ENCODE measurements around the gene DAP.

Gene DAP

GRCh38 chr5:10682801-10683525 is 78.1 kb downstream of the DAP start:
- H3K27me3 ChIP-seq (ENCODE audit: control insufficient read depth in 2 of 2, insufficient read depth in 2 of 2, low read length in 2 of 2), result no peaks in the 10 kb centered on the region
- H3K36me3 ChIP-seq (ENCODE audit: control insufficient read depth in 2 of 2, insufficient read depth in 2 of 2, low read length in 2 of 2), result peaks cover 36 to 52% of the 10 kb centered on the region in 2 donors
- no peaks in the 10 kb centered on the region for H3K4me1 ChIP-seq (ENCODE audit: control insufficient read depth in 2 of 2, insufficient read depth in 2 of 2, low read length in 2 of 2)
- no peak overlapping the region for H3K27ac ChIP-seq (ENCODE audit: low read depth in 2 of 2, low read length in 2 of 2)
- no peaks in the 10 kb centered on the region for H3K9me3 ChIP-seq (ENCODE audit: control insufficient read depth in 2 of 2, low read length in 2 of 2)
- no peak overlapping the region for H3K4me3 ChIP-seq (ENCODE audit: low read length in 2 of 2)
- H3K9ac ChIP-seq (ENCODE audit: low read depth in 1 of 2, low read length in 2 of 2), result no peak overlapping the region

- Histone ChIP-seq H3K4me1 (ENCODE audit: control insufficient read depth in 2 of 2, insufficient read depth in 2 of 2, low read length in 2 of 2) (no peaks in the 10 kb centered on the region), H3K4me3 (ENCODE audit: low read length in 2 of 2) (no peak overlapping the region), H3K27ac (ENCODE audit: low read depth in 2 of 2, low read length in 2 of 2) (no peak overlapping the region), H3K36me3 (ENCODE audit: control insufficient read depth in 2 of 2, insufficient read depth in 2 of 2, low read length in 2 of 2) (peaks cover 41 to 60% of the 10 kb centered on the region in 2 donors), H3K9ac (ENCODE audit: low read depth in 1 of 2, low read length in 2 of 2) (no peak overlapping the region), H3K9me3 (ENCODE audit: control insufficient read depth in 2 of 2, low read length in 2 of 2) (peaks cover 0 to 2% of the 10 kb centered on the region in 2 donors), H3K27me3 (ENCODE audit: control insufficient read depth in 2 of 2, insufficient read depth in 2 of 2, low read length in 2 of 2) (no peaks in the 10 kb centered on the region)
These were observed 79.0 kb downstream of the DAP start for GRCh38 chr5:10681731-10682679.

GRCh38 chr5:10680876-10681481 is 80.1 kb downstream of the DAP start:
- Histone ChIP-seq H3K9me3 (ENCODE audit: control insufficient read depth in 2 of 2, low read length in 2 of 2) (peaks cover 0 to 2% of the 10 kb centered on the region in 2 donors), H3K4me3 (ENCODE audit: low read length in 2 of 2) (no peak overlapping the region), H3K4me1 (ENCODE audit: control insufficient read depth in 2 of 2, insufficient read depth in 2 of 2, low read length in 2 of 2) (no peaks in the 10 kb centered on the region), H3K9ac (ENCODE audit: low read depth in 1 of 2, low read length in 2 of 2) (no peak overlapping the region), H3K36me3 (ENCODE audit: control insufficient read depth in 2 of 2, insufficient read depth in 2 of 2, low read length in 2 of 2) (peaks cover 41 to 60% of the 10 kb centered on the region in 2 donors), H3K27me3 (ENCODE audit: control insufficient read depth in 2 of 2, insufficient read depth in 2 of 2, low read length in 2 of 2) (no peaks in the 10 kb centered on the region), H3K27ac (ENCODE audit: low read depth in 2 of 2, low read length in 2 of 2) (no peak overlapping the region)

- Histone ChIP-seq H3K27ac (ENCODE audit: low read depth in 2 of 2, low read length in 2 of 2) (no peak overlapping the region), H3K36me3 (ENCODE audit: control insufficient read depth in 2 of 2, insufficient read depth in 2 of 2, low read length in 2 of 2) (peaks cover 38 to 58% of the 10 kb centered on the region in 2 donors), H3K4me3 (ENCODE audit: low read length in 2 of 2) (no peak overlapping the region), H3K27me3 (ENCODE audit: control insufficient read depth in 2 of 2, insufficient read depth in 2 of 2, low read length in 2 of 2) (no peaks in the 10 kb centered on the region), H3K9me3 (ENCODE audit: control insufficient read depth in 2 of 2, low read length in 2 of 2) (peaks cover 0 to 2% of the 10 kb centered on the region in 2 donors), H3K9ac (ENCODE audit: low read depth in 1 of 2, low read length in 2 of 2) (no peak overlapping the region), H3K4me1 (ENCODE audit: control insufficient read depth in 2 of 2, insufficient read depth in 2 of 2, low read length in 2 of 2) (no peaks in the 10 kb centered on the region)
These were observed 81.6 kb downstream of the DAP start for GRCh38 chr5:10679336-10679988.

GRCh38 chr5:10678244-10678643 is 82.8 kb downstream of the DAP start:
- H3K9me3 ChIP-seq (ENCODE audit: control insufficient read depth in 2 of 2, low read length in 2 of 2), result peaks cover 0 to 2% of the 10 kb centered on the region in 2 donors
- no peaks in the 10 kb centered on the region for H3K27me3 ChIP-seq (ENCODE audit: control insufficient read depth in 2 of 2, insufficient read depth in 2 of 2, low read length in 2 of 2)
- H3K27ac ChIP-seq (ENCODE audit: low read depth in 2 of 2, low read length in 2 of 2), result no peak overlapping the region
- H3K9ac ChIP-seq (ENCODE audit: low read depth in 1 of 2, low read length in 2 of 2), result no peak overlapping the region
- H3K36me3 ChIP-seq (ENCODE audit: control insufficient read depth in 2 of 2, insufficient read depth in 2 of 2, low read length in 2 of 2), result peaks cover 37 to 53% of the 10 kb centered on the region in 2 donors
- no peaks in the 10 kb centered on the region for H3K4me1 ChIP-seq (ENCODE audit: control insufficient read depth in 2 of 2, insufficient read depth in 2 of 2, low read length in 2 of 2)
- no peak overlapping the region for H3K4me3 ChIP-seq (ENCODE audit: low read length in 2 of 2)

GRCh38 chr5:10677533-10677932 is 83.5 kb downstream of the DAP start:
- Histone ChIP-seq H3K36me3 (ENCODE audit: control insufficient read depth in 2 of 2, insufficient read depth in 2 of 2, low read length in 2 of 2) (peaks cover 32 to 47% of the 10 kb centered on the region in 2 donors), H3K27ac (ENCODE audit: low read depth in 2 of 2, low read length in 2 of 2) (no peak overlapping the region), H3K9ac (ENCODE audit: low read depth in 1 of 2, low read length in 2 of 2) (no peak overlapping the region), H3K4me3 (ENCODE audit: low read length in 2 of 2) (no peak overlapping the region), H3K9me3 (ENCODE audit: control insufficient read depth in 2 of 2, low read length in 2 of 2) (peaks cover 0 to 2% of the 10 kb centered on the region in 2 donors), H3K4me1 (ENCODE audit: control insufficient read depth in 2 of 2, insufficient read depth in 2 of 2, low read length in 2 of 2) (no peaks in the 10 kb centered on the region), H3K27me3 (ENCODE audit: control insufficient read depth in 2 of 2, insufficient read depth in 2 of 2, low read length in 2 of 2) (no peaks in the 10 kb centered on the region)

- no peaks in the 10 kb centered on the region for H3K27me3 ChIP-seq (ENCODE audit: control insufficient read depth in 2 of 2, insufficient read depth in 2 of 2, low read length in 2 of 2)
- H3K4me3 ChIP-seq (ENCODE audit: low read length in 2 of 2), result no peak overlapping the region
- H3K27ac ChIP-seq (ENCODE audit: low read depth in 2 of 2, low read length in 2 of 2), result no peak overlapping the region
- peaks cover 32 to 43% of the 10 kb centered on the region in 2 donors for H3K36me3 ChIP-seq (ENCODE audit: control insufficient read depth in 2 of 2, insufficient read depth in 2 of 2, low read length in 2 of 2)
- H3K9me3 ChIP-seq (ENCODE audit: control insufficient read depth in 2 of 2, low read length in 2 of 2), result peaks cover 0 to 2% of the 10 kb centered on the region in 2 donors
- H3K4me1 ChIP-seq (ENCODE audit: control insufficient read depth in 2 of 2, insufficient read depth in 2 of 2, low read length in 2 of 2), result no peaks in the 10 kb centered on the region
- no peak overlapping the region for H3K9ac ChIP-seq (ENCODE audit: low read depth in 1 of 2, low read length in 2 of 2)
These were observed 84.1 kb downstream of the DAP start for GRCh38 chr5:10676946-10677345.

- no peak overlapping the region for H3K4me3 ChIP-seq (ENCODE audit: low read length in 2 of 2)
- peaks cover 25 to 36% of the 10 kb centered on the region in 2 donors for H3K36me3 ChIP-seq (ENCODE audit: control insufficient read depth in 2 of 2, insufficient read depth in 2 of 2, low read length in 2 of 2)
- H3K9me3 ChIP-seq (ENCODE audit: control insufficient read depth in 2 of 2, low read length in 2 of 2), result peaks cover 0 to 2% of the 10 kb centered on the region in 2 donors
- H3K27me3 ChIP-seq (ENCODE audit: control insufficient read depth in 2 of 2, insufficient read depth in 2 of 2, low read length in 2 of 2), result no peaks in the 10 kb centered on the region
- no peak overlapping the region for H3K9ac ChIP-seq (ENCODE audit: low read depth in 1 of 2, low read length in 2 of 2)
- H3K4me1 ChIP-seq (ENCODE audit: control insufficient read depth in 2 of 2, insufficient read depth in 2 of 2, low read length in 2 of 2), result no peaks in the 10 kb centered on the region
- H3K27ac ChIP-seq (ENCODE audit: low read depth in 2 of 2, low read length in 2 of 2), result no peak overlapping the region
These were observed 84.8 kb downstream of the DAP start for GRCh38 chr5:10676224-10676623.

GRCh38 chr5:10675177-10675700 is 85.8 kb downstream of the DAP start:
- Histone ChIP-seq H3K27me3 (ENCODE audit: control insufficient read depth in 2 of 2, insufficient read depth in 2 of 2, low read length in 2 of 2) (no peaks in the 10 kb centered on the region), H3K4me3 (ENCODE audit: low read length in 2 of 2) (no peak overlapping the region), H3K9me3 (ENCODE audit: control insufficient read depth in 2 of 2, low read length in 2 of 2) (peaks cover 0 to 2% of the 10 kb centered on the region in 2 donors), H3K27ac (ENCODE audit: low read depth in 2 of 2, low read length in 2 of 2) (no peak overlapping the region), H3K4me1 (ENCODE audit: control insufficient read depth in 2 of 2, insufficient read depth in 2 of 2, low read length in 2 of 2) (no peaks in the 10 kb centered on the region), H3K9ac (ENCODE audit: low read depth in 1 of 2, low read length in 2 of 2) (no peak overlapping the region), H3K36me3 (ENCODE audit: control insufficient read depth in 2 of 2, insufficient read depth in 2 of 2, low read length in 2 of 2) (peaks cover 17 to 27% of the 10 kb centered on the region in 2 donors)
